LNCaP clone FGC (cell line): ENCODE measurements around the gene ARFGAP1.
"Not testable (repeated sequence)": the region's sequence is repeated elsewhere in the genome, so short reads cannot be mapped to it uniquely, and the experiment has no call there.

Experiments used
- DNase-seq: peaks from one replicate; pipeline ENCODE4 v3.0.0-alpha.2; 2011; ENCODE audit warnings: low read depth
- H3K4me3 ChIP-seq: 2 replicates; pipeline ENCODE4 v1.5.1; 2011; ENCODE audit warnings: mild to moderate bottlenecking, low read depth, low read length, control low read depth
- TF ChIP-seq, protein P1 (sequence below): IDR thresholded peaks from 2 replicates; pipeline ENCODE4 v1.5.1; 2012; ENCODE audit warnings: mild to moderate bottlenecking; ENCODE audit not compliant: control insufficient read depth, insufficient read depth; ENCODE audit errors: extremely low read depth

The ARFGAP1 gene

DNA sequence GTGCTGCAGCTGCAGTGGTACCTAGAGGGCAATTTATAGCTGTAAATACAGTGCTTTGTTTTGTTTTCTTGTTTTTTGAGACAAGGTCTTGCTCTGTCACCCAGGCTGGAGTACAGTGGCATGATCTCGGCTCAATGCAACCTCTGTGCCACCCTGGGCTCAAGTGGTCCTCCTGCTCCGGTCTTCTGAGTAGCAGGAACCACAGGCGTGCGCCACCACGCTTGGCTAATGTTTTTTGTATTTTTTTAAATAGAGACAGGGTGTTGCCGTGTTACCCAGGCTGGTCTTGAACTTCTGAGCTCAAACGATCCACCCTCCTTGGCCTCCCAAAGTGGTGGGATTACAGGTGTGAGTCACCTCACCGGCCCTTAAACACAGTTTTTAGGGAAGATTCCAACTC lies 61.7 kb downstream of the ARFGAP1 start:
- no peak overlapping the region for H3K4me3 ChIP-seq
- no peak for DNase-seq
- TF ChIP-seq, protein P1, sequence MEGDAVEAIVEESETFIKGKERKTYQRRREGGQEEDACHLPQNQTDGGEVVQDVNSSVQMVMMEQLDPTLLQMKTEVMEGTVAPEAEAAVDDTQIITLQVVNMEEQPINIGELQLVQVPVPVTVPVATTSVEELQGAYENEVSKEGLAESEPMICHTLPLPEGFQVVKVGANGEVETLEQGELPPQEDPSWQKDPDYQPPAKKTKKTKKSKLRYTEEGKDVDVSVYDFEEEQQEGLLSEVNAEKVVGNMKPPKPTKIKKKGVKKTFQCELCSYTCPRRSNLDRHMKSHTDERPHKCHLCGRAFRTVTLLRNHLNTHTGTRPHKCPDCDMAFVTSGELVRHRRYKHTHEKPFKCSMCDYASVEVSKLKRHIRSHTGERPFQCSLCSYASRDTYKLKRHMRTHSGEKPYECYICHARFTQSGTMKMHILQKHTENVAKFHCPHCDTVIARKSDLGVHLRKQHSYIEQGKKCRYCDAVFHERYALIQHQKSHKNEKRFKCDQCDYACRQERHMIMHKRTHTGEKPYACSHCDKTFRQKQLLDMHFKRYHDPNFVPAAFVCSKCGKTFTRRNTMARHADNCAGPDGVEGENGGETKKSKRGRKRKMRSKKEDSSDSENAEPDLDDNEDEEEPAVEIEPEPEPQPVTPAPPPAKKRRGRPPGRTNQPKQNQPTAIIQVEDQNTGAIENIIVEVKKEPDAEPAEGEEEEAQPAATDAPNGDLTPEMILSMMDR = no peak

- H3K4me3 ChIP-seq, DNase-seq: not testable (repeated sequence)
Measured at GRCh38 chr20:63335060-63335459, 62.4 kb downstream of the ARFGAP1 start.

DNA sequence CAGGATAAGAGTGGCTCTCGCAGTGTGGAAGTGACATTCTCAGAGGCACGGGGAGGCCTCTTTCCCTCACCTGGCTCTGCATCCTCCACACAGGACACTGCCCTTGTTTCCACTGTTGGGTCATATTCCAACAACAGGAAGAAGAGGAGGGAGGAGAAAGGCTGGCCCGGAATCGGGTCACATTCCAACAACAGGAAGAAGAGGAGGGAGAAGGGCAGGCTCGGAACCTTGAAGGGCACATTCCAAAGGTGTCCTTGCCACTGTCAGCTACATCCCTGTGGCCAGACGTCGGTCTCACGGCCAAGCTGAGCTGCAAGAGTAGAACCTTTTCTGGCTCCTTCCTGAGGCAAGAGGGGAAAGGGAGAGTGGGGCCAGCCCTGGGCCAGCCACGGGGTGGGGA lies 63.1 kb downstream of the ARFGAP1 start:
- no peak overlapping the region for H3K4me3 ChIP-seq

GRCh38 chr20:63336232-63336752 lies 63.7 kb downstream of the ARFGAP1 start:
- no peak for DNase-seq
- TF ChIP-seq, protein P1 = no peak
- no peak overlapping the region for H3K4me3 ChIP-seq

More for the DNA sequence above, 63.1 kb downstream of the ARFGAP1 start:
- no peak for DNase-seq
- TF ChIP-seq, protein P1 = no peak

DNA sequence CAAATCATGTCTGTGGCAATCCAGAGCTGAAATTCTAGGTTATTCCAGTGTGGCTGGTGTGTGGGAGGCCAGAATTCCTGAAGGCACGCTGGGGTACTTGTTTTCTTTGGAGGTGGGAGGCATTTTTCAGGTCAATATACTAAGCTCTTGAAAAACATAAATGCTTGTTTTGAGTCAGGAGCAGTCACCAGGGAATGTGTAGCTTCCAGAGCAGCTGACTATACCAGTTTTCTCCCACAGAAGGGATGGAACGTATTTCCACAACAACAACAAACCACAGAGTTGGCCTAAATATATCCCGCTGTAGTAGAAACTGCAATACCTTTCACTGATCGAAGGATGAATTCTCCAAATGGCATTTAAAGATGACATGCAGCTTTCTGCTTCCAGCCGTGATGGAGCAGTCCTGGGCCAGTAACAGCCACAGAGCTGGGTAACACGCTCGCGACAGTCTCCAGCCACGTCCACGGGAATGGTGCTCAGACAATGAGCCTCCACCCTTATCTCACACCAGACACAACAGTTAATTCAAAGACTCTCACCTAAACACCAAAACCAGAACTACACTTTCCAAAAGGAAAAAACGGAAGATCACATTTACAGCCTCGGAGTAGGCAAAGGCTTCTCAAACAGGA lies 65.3 kb downstream of the ARFGAP1 start:
- no peak overlapping the region for H3K4me3 ChIP-seq
- DNase-seq = no peak
- TF ChIP-seq, protein P1 = no peak
